Renal pelvis (tissue), 12 donors: ENCODE results near the gene PIP4P1. TPM values are rescaled to one million over a fixed set of nuclear protein-coding genes. Genes with fewer than 3 reads are reported as not detected.
"Not testable (repeated sequence)": the region's sequence is repeated elsewhere in the genome, so short reads cannot be mapped to it uniquely, and the experiment has no call there.

ENCODE experiments used
- DNase-seq: peaks from one replicate; pipeline ENCODE4 v3.0.0-alpha.2; 2013
- long read RNA-seq, 16 experiments: transcript quantifications; one replicate each; lab custom pipeline, GENCODE V29; 2026
- polyA plus RNA-seq, 3 donors: library from polyadenylated mRNA; unstranded; fragments of 120-200 nt; gene quantifications; one replicate each; pipeline ENCODE4 v1.2.1, GENCODE V29; 2013; ENCODE audit not compliant: insufficient read length in 3 of 3

The PIP4P1 gene
- polyA plus RNA-seq = 10 to 100 TPM; 33.9 to 37.6 (median 35.3) TPM
- long read RNA-seq, donor 1, transcript PIP4P1-201 (7 exons, 1,961 nt) = minor isoform, 7 of 386 reads
- long read RNA-seq, donor 1, transcript PIP4P1-202 (7 exons, 1,696 nt) = major isoform, 12 of 386 reads
- long read RNA-seq, donor 1, partial matches to known transcripts = 87 of 386 reads
- long read RNA-seq, donor 1, other reads (novel, unspliced or antisense) = 280 of 386 reads
- long read RNA-seq, donor 2, transcript PIP4P1-202 (7 exons, 1,696 nt) = major isoform, 9 of 18 reads
- long read RNA-seq, donor 2, transcript PIP4P1-201 (7 exons, 1,961 nt) = minor isoform, 8 of 18 reads
- long read RNA-seq, donor 2, partial matches to known transcripts = 0 of 18 reads
- long read RNA-seq, donor 2, other reads (novel, unspliced or antisense) = 0 of 18 reads
- long read RNA-seq, donor 3, transcript PIP4P1-201 (7 exons, 1,961 nt) = major isoform, 8 of 15 reads
- long read RNA-seq, donor 3, transcript PIP4P1-202 (7 exons, 1,696 nt) = minor isoform, 6 of 15 reads
- long read RNA-seq, donor 3, partial matches to known transcripts = 0 of 15 reads
- long read RNA-seq, donor 3, other reads (novel, unspliced or antisense) = 0 of 15 reads
- long read RNA-seq, donor 4, transcript PIP4P1-201 (7 exons, 1,961 nt) = major isoform, 17 of 28 reads
- long read RNA-seq, donor 4, transcript PIP4P1-202 (7 exons, 1,696 nt) = minor isoform, 9 of 28 reads
- long read RNA-seq, donor 4, partial matches to known transcripts = 0 of 28 reads
- long read RNA-seq, donor 4, other reads (novel, unspliced or antisense) = 0 of 28 reads
- long read RNA-seq, donor 5, transcript PIP4P1-201 (7 exons, 1,961 nt) = major isoform, 5 of 368 reads
- long read RNA-seq, donor 5, partial matches to known transcripts = 210 of 368 reads
- long read RNA-seq, donor 5, other reads (novel, unspliced or antisense) = 149 of 368 reads
- long read RNA-seq, donor 6, transcript PIP4P1-202 (7 exons, 1,696 nt) = minor isoform, 8 of 38 reads
- long read RNA-seq, donor 6, transcript PIP4P1-201 (7 exons, 1,961 nt) = major isoform, 11 of 38 reads
- long read RNA-seq, donor 6, partial matches to known transcripts = 15 of 38 reads
- long read RNA-seq, donor 6, other reads (novel, unspliced or antisense) = 0 of 38 reads
- long read RNA-seq, donor 7, transcript PIP4P1-201 (7 exons, 1,961 nt) = major isoform, 13 of 32 reads
- long read RNA-seq, donor 7, transcript PIP4P1-202 (7 exons, 1,696 nt) = minor isoform, 8 of 32 reads
- long read RNA-seq, donor 7, partial matches to known transcripts = 10 of 32 reads
- long read RNA-seq, donor 7, other reads (novel, unspliced or antisense) = 0 of 32 reads
- long read RNA-seq, donor 8, partial matches to known transcripts = 7 of 12 reads
- long read RNA-seq, donor 8, other reads (novel, unspliced or antisense) = 0 of 12 reads
- long read RNA-seq, donor 9, transcript PIP4P1-202 (7 exons, 1,696 nt) = minor isoform, 7 of 47 reads
- long read RNA-seq, donor 9, transcript PIP4P1-201 (7 exons, 1,961 nt) = major isoform, 15 of 47 reads
- long read RNA-seq, donor 9, partial matches to known transcripts = 25 of 47 reads
- long read RNA-seq, donor 9, other reads (novel, unspliced or antisense) = 0 of 47 reads
- long read RNA-seq, donor 10, transcript PIP4P1-202 (7 exons, 1,696 nt) = major isoform, 5 of 39 reads
- long read RNA-seq, donor 10, partial matches to known transcripts = 32 of 39 reads
- long read RNA-seq, donor 10, other reads (novel, unspliced or antisense) = 0 of 39 reads
- long read RNA-seq, donor 11, transcript PIP4P1-201 (7 exons, 1,961 nt) = major isoform, 8 of 205 reads
- long read RNA-seq, donor 11, transcript PIP4P1-202 (7 exons, 1,696 nt) = major isoform, 8 of 205 reads
- long read RNA-seq, donor 11, partial matches to known transcripts = 45 of 205 reads
- long read RNA-seq, donor 11, other reads (novel, unspliced or antisense) = 142 of 205 reads
- long read RNA-seq, donor 12, transcript PIP4P1-201 (7 exons, 1,961 nt) = major isoform, 12 of 22 reads
- long read RNA-seq, donor 12, transcript PIP4P1-202 (7 exons, 1,696 nt) = minor isoform, 8 of 22 reads
- long read RNA-seq, donor 12, partial matches to known transcripts = 0 of 22 reads
- long read RNA-seq, donor 12, other reads (novel, unspliced or antisense) = 0 of 22 reads
- long read RNA-seq, donor 13, transcript PIP4P1-202 (7 exons, 1,696 nt) = major isoform, 9 of 25 reads
- long read RNA-seq, donor 13, transcript PIP4P1-201 (7 exons, 1,961 nt) = minor isoform, 7 of 25 reads
- long read RNA-seq, donor 13, partial matches to known transcripts = 7 of 25 reads
- long read RNA-seq, donor 13, other reads (novel, unspliced or antisense) = 0 of 25 reads
- long read RNA-seq, donor 14 = 0 reads
- long read RNA-seq, donor 15 = 0 reads
- long read RNA-seq, donor 16, transcript PIP4P1-202 (7 exons, 1,696 nt) = major isoform, 11 of 20 reads
- long read RNA-seq, donor 16, transcript PIP4P1-201 (7 exons, 1,961 nt) = minor isoform, 6 of 20 reads
- long read RNA-seq, donor 16, partial matches to known transcripts = 0 of 20 reads
- long read RNA-seq, donor 16, other reads (novel, unspliced or antisense) = 0 of 20 reads

- DNase-seq = peak; percentile 100
These were observed at the start of gene PIP4P1 for GRCh38 chr14:20461225-20462141. TSS of gene PIP4P1 (minus strand) at chr14:20461434. CDS start at chr14:20461325, 109 bp downstream.

GRCh38 chr14:20508367-20508766 is 47.1 kb upstream of the PIP4P1 start:
- DNase-seq = no peak

GRCh38 chr14:20507537-20507936 is 46.3 kb upstream of the PIP4P1 start:
- DNase-seq = not testable (repeated sequence)

- DNase-seq = not testable (repeated sequence)
These were observed 45.5 kb upstream of the PIP4P1 start for GRCh38 chr14:20506752-20507151.

- not testable (repeated sequence) for DNase-seq
These were observed 45.0 kb upstream of the PIP4P1 start for GRCh38 chr14:20506276-20506675.

GRCh38 chr14:20503898-20504297 is 42.7 kb upstream of the PIP4P1 start:
- DNase-seq = peak; percentile 31

GRCh38 chr14:20501346-20501745 is 40.1 kb upstream of the PIP4P1 start:
- DNase-seq = no peak

- DNase-seq = no peak
These were observed 38.6 kb upstream of the PIP4P1 start for GRCh38 chr14:20499881-20500280.

GRCh38 chr14:20499108-20499507 is 37.9 kb upstream of the PIP4P1 start:
- no peak for DNase-seq

GRCh38 chr14:20498622-20499021 is 37.4 kb upstream of the PIP4P1 start:
- DNase-seq = no peak

GRCh38 chr14:20494935-20495766 is 33.9 kb upstream of the PIP4P1 start:
- DNase-seq = no peak

GRCh38 chr14:20493634-20494033 is 32.4 kb upstream of the PIP4P1 start:
- no peak for DNase-seq

- no peak for DNase-seq
These were observed 31.3 kb upstream of the PIP4P1 start for GRCh38 chr14:20492486-20492885.

GRCh38 chr14:20490563-20490962 is 29.3 kb upstream of the PIP4P1 start:
- DNase-seq = no peak

- no peak for DNase-seq
These were observed 28.1 kb upstream of the PIP4P1 start for GRCh38 chr14:20489093-20489994.

- DNase-seq = no peak
These were observed 26.1 kb upstream of the PIP4P1 start for GRCh38 chr14:20487396-20487725.
